Calu3 (cell line): ENCODE measurements around the gene RNF217. TPM values are rescaled to one million over a fixed set of nuclear protein-coding genes. Genes with fewer than 3 reads are reported as not detected.

ENCODE experiments used
- BruUV-seq: library from RNA; stranded (reverse); fragments of 400-500 nt; replicated peaks from 2 replicates; lab custom pipeline; 2021; lab: Mats Ljungman, UMichigan
- CTCF ChIA-PET: fragments of 300-600 bp; sonication (Branson Sonifier 250); formaldehyde crosslinking; loops from one replicate; lab custom pipeline; 2022; ENCODE audit warnings: antibody characterized with exemption; lab: Charles Lee
- DNase-seq: peaks from one replicate; pipeline ENCODE4 v3.0.0; 2022
- H3K27ac Mint-ChIP-seq: one replicate; pipeline ENCODE4 v1.8.0; 2022; ENCODE audit warnings: mixed read lengths; ENCODE audit not compliant: unreplicated experiment
- H3K27me3 Mint-ChIP-seq: one replicate; pipeline ENCODE4 v1.8.0; 2022; ENCODE audit warnings: mixed read lengths; ENCODE audit not compliant: unreplicated experiment
- H3K36me3 Mint-ChIP-seq: one replicate; pipeline ENCODE4 v1.8.0; 2022; ENCODE audit warnings: mild to moderate bottlenecking, moderate library complexity, mixed read lengths; ENCODE audit not compliant: insufficient read depth, unreplicated experiment
- H3K4me1 Mint-ChIP-seq: one replicate; pipeline ENCODE4 v1.8.0; 2022; ENCODE audit warnings: mild to moderate bottlenecking, low read depth, mixed read lengths; ENCODE audit not compliant: unreplicated experiment
- H3K4me3 Mint-ChIP-seq: one replicate; pipeline ENCODE4 v1.8.0; 2022; ENCODE audit warnings: mild to moderate bottlenecking, low read depth, moderate library complexity, mixed read lengths; ENCODE audit not compliant: unreplicated experiment
- H3K9me3 Mint-ChIP-seq: one replicate; pipeline ENCODE4 v1.8.0; 2022; ENCODE audit warnings: low read depth, mixed read lengths; ENCODE audit not compliant: unreplicated experiment
- intact Hi-C: fragments of 100-400 bp; cut with micrococcal nuclease; formaldehyde crosslinking; loops from one replicate; pipeline ENCODE4 v1.10.0; 2022; ENCODE audit not compliant: unreplicated experiment
- total RNA-seq: library from RNA; stranded (reverse); gene quantifications from 2 replicates; pipeline ENCODE4 v1.2.3, GENCODE V29; 2022
- TF ChIP-seq, protein P1 (sequence below): fragments of 200-600 bp; IDR thresholded peaks from one replicate; pipeline ENCODE4 v1.8.0; 2022; ENCODE audit warnings: antibody characterized with exemption; ENCODE audit not compliant: unreplicated experiment

Gene RNF217
- total RNA-seq, 1 experiment from 2014 or later = 15.4 TPM

DNA sequence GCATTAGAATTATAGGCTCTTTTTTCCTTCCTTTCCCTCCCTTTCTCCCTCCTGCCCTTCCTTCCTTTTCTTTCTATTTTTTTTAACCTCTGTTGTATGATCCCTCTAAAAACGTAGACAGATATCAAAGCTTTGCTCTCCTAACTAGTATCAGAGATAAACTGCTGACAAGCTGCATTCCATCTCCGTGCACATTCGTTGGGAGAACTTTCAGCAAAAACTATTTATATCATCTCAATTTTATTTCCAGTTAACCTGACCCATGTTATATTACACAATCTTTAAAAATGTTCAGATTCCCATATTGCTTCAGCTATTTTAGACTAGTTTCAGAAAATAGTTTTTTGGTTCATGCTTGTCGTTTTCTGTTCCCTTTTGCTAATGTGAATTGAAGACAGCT lies 47.3 kb downstream of the RNF217 start:
- H3K36me3 Mint-ChIP-seq = peaks cover 7% of the 10 kb centered on the region
- no peaks in the 10 kb centered on the region for H3K27me3 Mint-ChIP-seq
- intact Hi-C loops = no loop called here
- no TSS peak for BruUV-seq
- peaks cover 18% of the 10 kb centered on the region for H3K4me1 Mint-ChIP-seq
- TF ChIP-seq, protein P1, sequence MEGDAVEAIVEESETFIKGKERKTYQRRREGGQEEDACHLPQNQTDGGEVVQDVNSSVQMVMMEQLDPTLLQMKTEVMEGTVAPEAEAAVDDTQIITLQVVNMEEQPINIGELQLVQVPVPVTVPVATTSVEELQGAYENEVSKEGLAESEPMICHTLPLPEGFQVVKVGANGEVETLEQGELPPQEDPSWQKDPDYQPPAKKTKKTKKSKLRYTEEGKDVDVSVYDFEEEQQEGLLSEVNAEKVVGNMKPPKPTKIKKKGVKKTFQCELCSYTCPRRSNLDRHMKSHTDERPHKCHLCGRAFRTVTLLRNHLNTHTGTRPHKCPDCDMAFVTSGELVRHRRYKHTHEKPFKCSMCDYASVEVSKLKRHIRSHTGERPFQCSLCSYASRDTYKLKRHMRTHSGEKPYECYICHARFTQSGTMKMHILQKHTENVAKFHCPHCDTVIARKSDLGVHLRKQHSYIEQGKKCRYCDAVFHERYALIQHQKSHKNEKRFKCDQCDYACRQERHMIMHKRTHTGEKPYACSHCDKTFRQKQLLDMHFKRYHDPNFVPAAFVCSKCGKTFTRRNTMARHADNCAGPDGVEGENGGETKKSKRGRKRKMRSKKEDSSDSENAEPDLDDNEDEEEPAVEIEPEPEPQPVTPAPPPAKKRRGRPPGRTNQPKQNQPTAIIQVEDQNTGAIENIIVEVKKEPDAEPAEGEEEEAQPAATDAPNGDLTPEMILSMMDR = no peak
- CTCF ChIA-PET = no interaction called here
- H3K27ac Mint-ChIP-seq = no peak overlapping the region
- H3K4me3 Mint-ChIP-seq = no peak overlapping the region
- DNase-seq = no peak
- no peaks in the 10 kb centered on the region for H3K9me3 Mint-ChIP-seq

DNA sequence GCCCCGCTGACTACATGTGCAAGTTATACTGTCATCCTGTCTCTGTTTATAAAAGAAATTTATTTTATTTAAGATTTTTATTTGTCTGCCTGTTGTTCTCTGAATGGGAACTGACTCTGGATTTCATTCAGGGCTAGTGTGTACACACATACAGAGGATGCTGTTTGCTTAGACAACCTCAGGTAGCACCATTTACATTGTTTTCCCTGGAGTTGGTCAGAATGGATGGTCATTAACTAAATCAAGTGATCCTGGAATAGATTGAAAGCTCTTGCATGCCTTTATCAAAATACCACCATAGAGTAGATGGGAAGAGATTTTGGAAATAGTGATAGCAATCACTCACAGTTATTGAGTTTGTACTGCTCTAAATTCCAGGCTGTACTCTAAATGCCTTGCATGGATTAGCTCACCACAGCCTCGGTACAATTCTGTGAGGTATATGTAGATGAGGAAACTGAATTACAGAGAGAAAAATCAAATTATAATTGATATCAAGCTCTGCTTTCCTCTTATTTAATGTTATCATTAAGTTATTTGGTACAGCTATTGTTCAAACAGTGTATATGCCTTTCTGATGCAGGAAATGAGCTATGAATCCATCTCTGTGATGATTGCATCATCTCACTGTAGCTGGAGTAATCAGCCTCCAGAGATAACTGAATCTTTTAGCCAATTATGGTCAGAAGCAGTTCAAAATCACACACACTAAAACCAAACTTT lies 51.9 kb downstream of the RNF217 start:
- CTCF ChIA-PET = interaction anchor here (0.7 kb wide), 2 partner anchors 15 to 44 kb away, joined by 3 read pairs; no protein-coding TSS in a partner anchor
- Mint-ChIP-seq H3K27ac (peak overlapping the region; percentile 20), H3K4me3 (no peak overlapping the region), H3K27me3 (no peaks in the 10 kb centered on the region), H3K9me3 (no peaks in the 10 kb centered on the region), H3K4me1 (peaks cover 18% of the 10 kb centered on the region), H3K36me3 (peaks cover 7% of the 10 kb centered on the region)
- DNase-seq = no peak
- TF ChIP-seq, protein P1 = no peak
- intact Hi-C loops = no loop called here
- BruUV-seq = no TSS peak

DNA sequence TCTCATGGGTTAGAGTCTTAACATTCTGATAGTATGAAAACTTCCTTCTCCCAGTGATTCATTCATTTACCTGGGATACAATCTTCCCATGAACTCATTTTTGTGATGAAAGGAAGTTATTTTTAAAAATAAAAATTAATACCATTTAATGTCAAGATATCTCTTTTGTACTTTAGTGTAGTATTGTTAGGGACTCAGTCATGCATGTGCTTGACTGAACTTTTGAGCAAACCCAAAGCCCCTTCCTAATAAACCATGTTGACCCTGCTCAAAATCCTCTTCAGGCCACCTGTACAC lies 52.4 kb downstream of the RNF217 start:
- Mint-ChIP-seq H3K27me3 (no peaks in the 10 kb centered on the region), H3K9me3 (no peaks in the 10 kb centered on the region), H3K4me1 (peaks cover 18% of the 10 kb centered on the region), H3K36me3 (peaks cover 7% of the 10 kb centered on the region), H3K4me3 (no peak overlapping the region), H3K27ac (peak overlapping the region; percentile 20)
- TF ChIP-seq, protein P1 = no peak
- intact Hi-C loops = no loop called here
- CTCF ChIA-PET = interaction anchor here (0.7 kb wide), 1 partner anchor 16 kb away, joined by 3 read pairs; no protein-coding TSS in a partner anchor
- BruUV-seq = no TSS peak
- no peak for DNase-seq

DNA sequence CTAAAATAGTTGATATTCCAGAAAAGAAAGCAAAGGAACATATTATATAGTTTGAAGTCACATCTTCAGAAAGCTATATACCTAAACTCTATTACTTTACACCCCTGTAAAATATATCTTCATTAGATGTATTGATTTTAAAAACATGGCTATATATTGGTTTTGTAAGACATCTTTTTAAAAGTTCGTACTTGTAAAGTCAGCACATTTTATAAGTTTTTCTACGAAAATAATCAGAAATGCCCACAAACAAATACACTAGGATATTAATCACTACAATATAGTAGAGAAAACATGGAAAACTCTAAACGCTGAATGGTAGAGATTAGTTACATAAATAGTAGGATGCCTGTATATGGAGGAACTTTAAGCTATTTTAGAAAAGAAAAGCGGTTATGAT lies 52.9 kb downstream of the RNF217 start:
- Mint-ChIP-seq H3K4me3 (no peak overlapping the region), H3K27me3 (no peaks in the 10 kb centered on the region), H3K9me3 (no peaks in the 10 kb centered on the region), H3K4me1 (peaks cover 18% of the 10 kb centered on the region), H3K36me3 (peaks cover 7% of the 10 kb centered on the region), H3K27ac (no peak overlapping the region)
- TF ChIP-seq, protein P1 = no peak
- no peak for DNase-seq
- CTCF ChIA-PET = no interaction called here
- no TSS peak for BruUV-seq
- intact Hi-C loops = no loop called here
